CD4-positive, alpha-beta T cell treated with Interferon gamma for 1 hour (primary cell): ENCODE data around the gene SLC38A10.

Source experiments
- DNase-seq: peaks from one replicate; pipeline ENCODE4 v3.0.0-alpha.2; 2020

Gene SLC38A10

GRCh38 chr17:81251709-81252301, 43.3 kb downstream of the SLC38A10 start:
- DNase-seq = no peak

- no peak for DNase-seq
Observed at GRCh38 chr17:81251094-81251708, 43.9 kb downstream of the SLC38A10 start.

GRCh38 chr17:81250286-81251093, 44.6 kb downstream of the SLC38A10 start:
- no peak for DNase-seq

GRCh38 chr17:81249223-81250040, 45.7 kb downstream of the SLC38A10 start:
- no peak for DNase-seq

GRCh38 chr17:81248649-81249048, 46.5 kb downstream of the SLC38A10 start:
- no peak for DNase-seq

GRCh38 chr17:81247339-81247990, 47.6 kb downstream of the SLC38A10 start:
- no peak for DNase-seq

- no peak for DNase-seq
Observed at GRCh38 chr17:81246679-81247338, 48.3 kb downstream of the SLC38A10 start.

GRCh38 chr17:81246343-81246670, 48.8 kb downstream of the SLC38A10 start:
- no peak for DNase-seq

- DNase-seq = no peak
Observed at GRCh38 chr17:81245665-81246342, 49.3 kb downstream of the SLC38A10 start.

GRCh38 chr17:81245024-81245664, 50.0 kb downstream of the SLC38A10 start:
- no peak for DNase-seq

GRCh38 chr17:81244358-81245023, 50.6 kb downstream of the SLC38A10 start:
- DNase-seq = no peak

- no peak for DNase-seq
Observed at GRCh38 chr17:81243333-81243664, 51.8 kb downstream of the SLC38A10 start.

- no peak for DNase-seq
Observed at GRCh38 chr17:81242421-81243332, 52.4 kb downstream of the SLC38A10 start.

GRCh38 chr17:81241648-81242420, 53.3 kb downstream of the SLC38A10 start:
- peak; percentile 52 for DNase-seq

GRCh38 chr17:81241203-81241602, 53.9 kb downstream of the SLC38A10 start:
- DNase-seq = no peak

GRCh38 chr17:81240761-81241160, 54.3 kb downstream of the SLC38A10 start:
- no peak for DNase-seq

- DNase-seq = peak; percentile 35
Observed at GRCh38 chr17:81239714-81240555, 55.2 kb downstream of the SLC38A10 start.
